NCI-H345 treated with DMSO at 0.1 percent for 48 hours (cell line): ENCODE measurements around the gene MSI1.
A peak's percentile ranks its signal among the peaks of the same experiment; 100 is the strongest.

Experiments used
- DNase-seq: peaks from one replicate; lab custom pipeline; 2025; ENCODE audit not compliant: unreplicated experiment; lab: John Stamatoyannopoulos, UW

The MSI1 gene

DNA sequence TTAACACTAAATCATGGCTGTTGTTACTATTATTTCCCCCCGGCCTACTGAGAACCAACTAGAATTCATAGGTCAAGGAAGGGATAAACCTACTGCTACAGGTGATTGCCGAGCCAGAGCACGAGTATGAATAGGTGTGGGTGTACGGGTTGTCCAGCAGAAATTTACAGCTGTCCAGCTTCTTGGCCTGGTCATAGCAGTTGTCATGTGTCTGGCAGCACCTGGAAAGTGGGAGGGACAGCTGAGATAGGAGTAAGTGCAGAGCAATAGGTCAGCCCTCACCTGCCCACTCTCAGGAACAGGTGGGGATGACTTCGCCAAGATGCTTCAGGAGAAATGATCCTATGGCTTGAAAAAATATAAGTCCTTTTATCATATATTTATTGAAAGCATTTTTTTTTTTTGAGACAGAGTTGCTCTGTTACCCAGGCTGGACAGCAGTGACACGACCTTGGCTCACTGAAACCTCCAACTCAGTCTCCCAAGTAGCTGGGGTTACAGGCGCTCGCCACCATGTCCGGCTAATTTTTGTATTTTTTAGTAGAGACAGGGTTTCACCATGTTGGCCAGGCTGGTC, 44.0 kb downstream of the MSI1 start:
- DNase-seq, result no peak

DNA sequence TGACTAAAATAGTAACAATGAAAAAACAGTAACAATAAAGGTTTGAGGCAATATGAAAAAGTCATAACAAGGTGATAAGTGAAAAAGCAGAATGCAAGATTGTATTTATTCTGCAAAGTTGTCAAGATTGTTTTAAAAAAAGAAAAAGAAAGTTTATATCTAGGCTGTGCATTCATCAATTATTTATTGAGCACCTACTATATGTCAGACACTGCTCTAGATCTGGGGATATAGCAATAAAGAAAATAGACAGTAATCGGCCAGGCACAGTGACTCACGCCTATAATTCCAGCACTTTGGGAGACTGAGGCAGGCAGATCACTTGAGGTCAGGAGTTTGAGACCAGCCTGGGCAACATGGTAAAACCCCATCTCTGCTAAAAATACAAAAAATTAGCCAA, 45.2 kb downstream of the MSI1 start:
- no peak for DNase-seq

DNA sequence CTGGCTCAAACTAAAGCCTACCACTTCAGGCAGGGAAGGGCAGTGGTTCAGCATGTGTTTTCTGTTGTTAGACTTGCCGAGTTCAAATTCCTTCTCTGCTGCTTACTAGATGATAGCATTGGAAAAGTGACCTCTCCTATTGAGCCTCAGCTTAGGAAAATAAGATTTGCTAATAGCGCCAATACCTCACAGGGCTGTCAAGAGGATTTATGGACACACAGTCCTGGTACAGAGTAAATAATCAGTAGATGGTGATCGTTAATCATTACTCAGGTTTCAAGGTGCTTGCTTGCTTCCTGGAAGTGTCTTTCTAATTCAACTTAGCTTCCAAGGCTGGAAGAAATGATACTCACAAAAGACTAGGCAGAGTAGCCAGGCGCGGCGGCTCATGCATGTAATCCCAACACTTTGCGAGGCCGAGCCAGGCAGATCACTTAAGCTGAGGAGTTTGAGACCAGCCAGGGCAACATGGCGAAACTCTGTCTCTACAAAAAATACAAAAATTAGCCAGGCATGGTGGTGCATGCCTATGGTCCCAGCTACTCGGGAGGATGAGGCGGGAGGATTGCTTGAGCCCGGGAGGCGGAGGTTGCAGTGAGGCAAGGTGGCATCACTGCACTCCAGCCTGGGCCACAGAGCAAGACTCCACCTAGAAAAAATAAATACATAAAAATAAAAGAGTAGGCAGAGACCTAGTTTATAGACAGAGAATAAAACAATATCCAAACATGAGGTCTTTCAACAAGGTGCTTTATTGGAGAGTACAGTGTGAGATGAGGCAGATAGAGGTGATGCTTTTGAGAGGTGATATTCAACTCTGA, 47.4 kb downstream of the MSI1 start:
- no peak for DNase-seq

DNA sequence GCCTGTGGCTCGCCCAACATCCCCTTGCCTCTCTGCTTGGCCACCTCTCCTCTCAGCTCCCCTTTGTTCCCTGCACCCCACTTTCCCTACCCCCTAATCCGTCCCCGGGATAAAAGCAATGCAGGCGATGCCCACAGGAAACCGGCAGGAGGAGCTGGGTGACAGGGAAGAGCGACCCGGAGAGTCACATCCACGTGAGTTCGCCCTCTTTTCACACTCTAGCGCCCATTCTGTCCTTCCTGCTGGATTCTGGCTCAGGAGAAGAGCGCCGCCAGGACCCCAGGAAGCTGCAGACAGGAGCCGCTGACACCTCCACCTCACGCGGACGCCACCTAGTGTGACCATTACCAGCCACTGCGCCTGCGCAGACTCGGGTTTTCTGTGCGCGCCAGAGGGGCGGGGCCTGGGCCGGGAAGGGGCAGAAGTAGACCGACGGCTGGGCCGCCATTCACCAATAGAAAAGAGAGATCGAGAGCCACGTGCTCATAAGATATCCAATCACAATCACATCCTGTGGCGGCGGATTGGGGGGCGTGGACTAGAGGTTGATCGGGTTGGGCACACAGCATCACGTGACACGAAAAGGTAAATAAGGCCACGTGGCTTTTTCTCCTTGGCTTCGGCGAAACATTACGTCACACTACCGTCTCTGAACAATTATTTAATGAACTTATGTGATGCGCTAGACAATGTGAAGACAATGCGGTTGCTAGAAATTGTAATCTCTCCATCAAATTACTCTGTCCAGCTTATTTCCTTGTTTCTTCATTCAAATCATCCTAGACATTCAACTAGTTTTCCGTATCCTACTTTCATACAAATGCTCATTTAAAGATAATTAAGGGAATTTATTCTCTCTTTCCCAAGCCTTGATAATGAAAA, 51.5 kb downstream of the MSI1 start:
- DNase-seq, result peak; percentile 99

DNA sequence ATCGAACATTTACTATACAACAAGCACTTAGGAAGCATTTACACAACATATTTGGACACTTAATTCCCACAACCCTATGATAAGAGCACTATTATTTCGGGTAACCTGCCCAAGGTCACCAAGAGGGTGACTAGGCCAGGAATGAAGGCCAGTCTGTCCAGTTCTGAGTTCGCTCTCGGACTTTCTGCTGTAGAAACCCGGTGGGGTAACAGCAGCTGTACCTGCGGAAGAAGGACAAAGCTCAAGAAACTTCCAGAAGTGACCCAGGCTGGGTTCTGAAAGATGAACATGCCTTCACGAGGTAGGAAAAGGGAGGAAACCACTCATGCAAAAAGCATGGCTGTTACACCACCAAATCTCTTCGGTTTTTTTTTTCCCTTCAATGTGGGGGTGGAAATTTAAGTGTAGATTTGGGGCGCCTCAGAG, 52.2 kb downstream of the MSI1 start:
- no peak for DNase-seq

DNA sequence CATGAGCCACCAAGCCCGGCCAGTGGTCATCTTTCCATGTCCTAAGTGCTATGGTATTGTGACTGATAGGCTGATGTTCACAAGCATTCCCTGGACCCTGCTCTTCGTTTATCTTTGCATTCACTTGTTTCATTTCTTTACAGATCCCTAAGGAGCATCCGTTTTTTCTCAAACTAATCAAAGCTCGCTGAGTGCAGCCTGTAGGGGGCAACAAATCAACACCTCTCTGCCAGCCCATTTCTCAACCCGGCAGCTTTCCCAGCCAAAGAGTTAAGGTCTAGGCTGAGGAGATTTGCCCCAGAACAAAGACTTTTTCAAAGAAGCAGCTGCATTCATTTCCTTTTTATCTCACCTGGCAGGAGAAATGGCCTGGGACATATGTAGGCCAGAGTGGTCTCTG, 54.7 kb downstream of the MSI1 start:
- no peak for DNase-seq

DNA sequence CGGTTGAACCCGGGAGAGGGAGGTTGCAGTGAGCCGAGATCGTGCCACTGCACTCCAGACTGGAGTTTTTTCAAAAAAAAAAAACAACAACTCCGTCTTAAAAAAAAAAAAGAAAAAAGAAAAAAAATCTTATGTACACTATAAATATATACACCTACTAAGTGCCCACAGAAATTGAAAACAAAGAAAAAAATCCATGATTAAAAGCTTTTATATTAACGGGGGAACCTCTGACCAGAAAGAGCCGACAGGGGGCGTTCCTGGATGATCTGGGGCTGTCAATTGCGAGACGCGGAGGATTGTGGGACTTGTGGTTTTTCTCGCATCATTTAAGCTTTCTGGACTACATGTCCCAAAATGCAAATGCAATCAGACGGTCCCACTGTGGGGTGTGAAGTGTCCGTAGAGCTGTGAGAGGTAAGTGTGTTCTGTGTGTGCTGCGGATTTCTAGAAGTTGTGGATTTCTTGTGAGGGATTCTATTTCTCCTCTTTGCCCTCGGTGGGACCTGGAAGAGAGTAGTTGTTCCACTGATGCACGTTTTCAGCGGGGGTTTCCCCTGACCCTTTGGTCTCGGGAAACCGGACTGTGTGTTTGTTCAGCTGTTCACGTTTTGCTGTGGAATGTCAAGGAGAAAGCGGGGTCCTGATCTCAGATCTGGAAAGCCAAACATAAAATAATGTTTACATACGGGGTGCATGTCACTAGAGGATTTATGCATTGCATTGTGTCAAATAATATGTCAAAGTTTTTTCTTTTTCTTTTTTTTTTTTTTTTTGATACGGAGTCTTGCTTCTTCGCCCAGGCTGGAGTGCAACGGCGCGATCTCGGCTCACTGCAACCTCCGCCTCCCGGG, 66.8 kb downstream of the MSI1 start, which contains the start of gene SIRT4:
Gene SIRT4, plus strand, starts transcription at position 360 of the 854 bp plus-strand sequence. CDS start 1,241 bp downstream, outside the sequence.
- DNase-seq, result peak; percentile 89

DNA sequence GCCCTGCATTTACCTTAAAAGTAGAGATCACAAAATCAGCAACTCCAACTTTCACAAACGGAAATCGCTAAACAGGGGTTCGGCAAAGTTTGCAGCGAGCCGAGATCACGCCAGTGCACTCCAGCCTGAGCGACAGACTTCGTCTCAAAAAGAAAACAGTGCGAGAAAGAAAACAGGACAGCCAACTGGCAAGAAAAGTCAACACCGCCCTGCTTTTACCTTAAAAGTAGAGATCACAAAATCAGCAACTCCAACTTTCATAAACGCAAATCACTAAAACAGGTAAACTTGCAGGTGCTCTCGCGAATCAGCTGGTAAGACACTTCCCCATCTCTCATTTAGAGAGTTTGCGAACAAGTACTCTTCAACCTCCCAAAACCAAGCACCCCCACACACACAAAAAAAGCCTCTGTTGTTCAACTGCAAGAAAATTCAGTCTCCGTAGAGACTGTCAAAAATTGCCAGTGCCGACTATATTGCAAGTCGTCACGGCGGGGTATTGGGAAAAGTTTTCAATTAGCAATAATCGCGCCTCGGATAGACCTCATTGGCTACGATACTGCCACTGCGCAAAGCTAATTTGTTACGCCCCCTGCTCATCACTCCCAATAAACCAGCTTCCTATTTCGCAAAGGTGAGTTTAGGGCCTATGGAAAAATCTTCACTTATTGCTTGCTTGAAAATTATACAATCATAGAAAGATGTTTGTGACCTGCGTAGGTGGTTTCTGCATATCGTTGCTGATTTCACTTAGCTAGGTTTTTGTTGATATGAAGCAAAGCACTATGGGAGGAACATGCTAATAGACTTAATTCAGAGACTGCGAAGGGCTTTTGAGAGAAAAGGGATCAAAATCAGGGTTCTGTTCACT, 76.1 kb downstream of the MSI1 start, which contains the start of gene RNU4-1:
Gene RNU4-1, minus strand, starts transcription at position 577 of the 871 bp plus-strand sequence.
- peak; percentile 85 for DNase-seq

DNA sequence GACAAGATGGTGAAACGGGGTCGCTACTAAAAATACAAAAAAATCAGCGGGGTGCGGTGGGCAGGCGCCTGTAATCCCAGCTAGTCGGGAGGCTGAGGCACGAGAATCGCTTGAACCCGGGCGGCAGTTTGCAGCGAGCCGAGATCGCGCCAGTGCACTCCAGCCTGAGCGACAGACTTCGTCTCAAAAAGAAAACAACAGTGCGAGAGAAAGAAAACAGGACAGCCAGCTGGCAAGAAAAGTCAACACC, 76.6 kb downstream of the MSI1 start:
- no peak for DNase-seq
